ENCODE data around the gene APIP. TPM values are rescaled to one million over a fixed set of nuclear protein-coding genes. Genes with fewer than 3 reads are reported as not detected.

The APIP gene
- total RNA-seq, 1 experiment from 2014 or later, result 31.3 TPM

DNA sequence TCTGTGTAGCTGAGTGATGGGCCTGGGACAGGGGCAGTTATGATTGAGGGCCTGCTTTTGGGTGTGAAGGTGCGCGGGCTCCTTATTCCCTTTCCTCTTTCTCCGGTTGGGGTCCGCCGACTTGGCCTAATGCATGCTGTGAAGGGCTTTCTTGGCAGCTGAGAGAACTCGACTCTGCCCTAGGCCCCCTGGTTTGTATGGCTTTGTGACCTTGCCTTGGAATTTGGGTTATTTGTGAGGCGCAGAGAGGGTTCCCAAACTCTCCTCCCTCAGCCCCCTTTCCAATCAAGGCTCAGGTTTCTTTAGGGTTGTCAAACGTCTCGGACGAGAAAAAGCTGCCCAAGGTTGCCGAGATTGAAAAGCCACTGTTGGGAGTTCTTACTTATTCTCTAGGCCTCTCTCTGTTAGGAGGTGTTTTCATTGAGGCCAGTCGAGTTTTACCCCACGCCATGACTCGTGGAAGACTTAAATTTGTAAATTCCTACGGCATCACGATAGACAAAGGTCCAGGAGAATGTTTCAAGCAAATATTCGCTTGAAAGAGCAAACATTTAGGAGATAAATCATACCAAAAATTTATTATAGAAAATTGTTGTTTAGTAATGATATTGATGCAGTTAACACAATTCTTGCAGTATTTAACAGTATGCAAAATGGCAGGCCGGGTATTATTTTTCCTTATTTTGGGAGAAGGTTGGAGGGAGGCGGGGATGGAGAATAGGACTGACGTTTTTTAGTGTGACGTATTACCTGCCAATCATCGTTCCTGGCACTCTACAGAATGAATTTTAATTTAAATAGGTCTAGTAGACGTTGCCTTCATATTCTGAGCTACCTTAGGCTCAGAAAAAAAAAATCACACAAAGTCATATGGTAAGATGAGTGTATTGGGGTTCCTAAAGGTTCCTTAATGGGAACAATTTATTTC lies 928 bp upstream of the APIP start:
- Histone ChIP-seq H2BK15ac (ENCODE audit: low read depth, low read length) (no peak overlapping the region), H3K79me2 (ENCODE audit: insufficient read depth, low read length) (peaks cover 17% of the 10 kb centered on the region; the same call in 1 of the 2 replicates), H2BK120ac (ENCODE audit: low read depth, low read length, poor library complexity, severe bottlenecking) (no peak overlapping the region), H3K4ac (ENCODE audit: low read depth, low read length) (no peak overlapping the region), H3K4me1 (ENCODE audit: insufficient read depth, low read length) (no peaks in the 10 kb centered on the region; the same call in 1 of the 2 replicates), H2AK5ac (ENCODE audit: insufficient read length, low read length) (no peak overlapping the region), H4K5ac (ENCODE audit: insufficient read length, low read depth, low read length) (no peak overlapping the region), H4K91ac (ENCODE audit: insufficient read length, low read depth, low read length) (no peak overlapping the region), H2AFZ (ENCODE audit: low read length) (no peak overlapping the region), H3T11ph (ENCODE audit: low read length) (no peak overlapping the region), H2BK5ac (ENCODE audit: insufficient read length, low read length) (no peak overlapping the region), H3K18ac (ENCODE audit: insufficient read length, low read depth, low read length) (peak overlapping the region; percentile 81), H3K79me1 (ENCODE audit: insufficient read depth, low read depth, low read length, poor library complexity, severe bottlenecking) (no peaks in the 10 kb centered on the region), H3K9ac (ENCODE audit: extremely low read depth, insufficient read length, low read length) (peak overlapping the region; percentile 90), H3K4me2 (ENCODE audit: insufficient read depth, insufficient read length, low read length) (peak overlapping the region; percentile 70), H3K56ac (ENCODE audit: insufficient read length, low read depth, low read length) (no peak overlapping the region), H3K27ac (ENCODE audit: insufficient read length, low read depth, low read length) (no peak overlapping the region), H3K23ac (ENCODE audit: insufficient read length, low read depth, low read length) (no peak overlapping the region), H4K20me1 (ENCODE audit: control insufficient read depth, insufficient read depth, insufficient read length) (no peaks in the 10 kb centered on the region), H3K9me3 (ENCODE audit: control insufficient read depth, low read depth, low read length) (no peaks in the 10 kb centered on the region), H4K8ac (replicated peaks; ENCODE audit: insufficient read length, low read depth, low read length) (no peak overlapping the region), H3K14ac (ENCODE audit: insufficient read depth, low read length) (peak overlapping the region; percentile 94; the same call in 1 of the 2 replicates), H2BK12ac (ENCODE audit: insufficient read length, low read depth, low read length) (no peak overlapping the region), H3K23me2 (ENCODE audit: insufficient read length, low read depth, low read length, poor library complexity, severe bottlenecking) (no peaks in the 10 kb centered on the region), H3K27me3 (ENCODE audit: insufficient read depth, low read length) (no peaks in the 10 kb centered on the region), H2BK20ac (ENCODE audit: low read depth, low read length, poor library complexity, severe bottlenecking) (no peak overlapping the region)
- peak overlapping the region; percentile 98 to 100 (median 99) for H3K27ac Mint-ChIP-seq
- no peaks in the 10 kb centered on the region for H3K27me3 Mint-ChIP-seq (ENCODE audit: low read depth)
- DNase-seq, result no peak
- TF ChIP-seq, protein P1, sequence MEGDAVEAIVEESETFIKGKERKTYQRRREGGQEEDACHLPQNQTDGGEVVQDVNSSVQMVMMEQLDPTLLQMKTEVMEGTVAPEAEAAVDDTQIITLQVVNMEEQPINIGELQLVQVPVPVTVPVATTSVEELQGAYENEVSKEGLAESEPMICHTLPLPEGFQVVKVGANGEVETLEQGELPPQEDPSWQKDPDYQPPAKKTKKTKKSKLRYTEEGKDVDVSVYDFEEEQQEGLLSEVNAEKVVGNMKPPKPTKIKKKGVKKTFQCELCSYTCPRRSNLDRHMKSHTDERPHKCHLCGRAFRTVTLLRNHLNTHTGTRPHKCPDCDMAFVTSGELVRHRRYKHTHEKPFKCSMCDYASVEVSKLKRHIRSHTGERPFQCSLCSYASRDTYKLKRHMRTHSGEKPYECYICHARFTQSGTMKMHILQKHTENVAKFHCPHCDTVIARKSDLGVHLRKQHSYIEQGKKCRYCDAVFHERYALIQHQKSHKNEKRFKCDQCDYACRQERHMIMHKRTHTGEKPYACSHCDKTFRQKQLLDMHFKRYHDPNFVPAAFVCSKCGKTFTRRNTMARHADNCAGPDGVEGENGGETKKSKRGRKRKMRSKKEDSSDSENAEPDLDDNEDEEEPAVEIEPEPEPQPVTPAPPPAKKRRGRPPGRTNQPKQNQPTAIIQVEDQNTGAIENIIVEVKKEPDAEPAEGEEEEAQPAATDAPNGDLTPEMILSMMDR (conservative IDR thresholded peaks at IDR 0.05), result no peak
- H3K4me1 Mint-ChIP-seq, result peaks cover 20 to 21% of the 10 kb centered on the region in 2 experiments
- peak overlapping the region; percentile 95 to 98 for H3K4me3 Mint-ChIP-seq
- H3K9me3 Mint-ChIP-seq, result peaks cover 0 to 2% of the 10 kb centered on the region in 2 experiments; a peak in 1 of 5 replicates
- H3K36me3 Mint-ChIP-seq (ENCODE audit: insufficient read depth in 1 of 3, low read depth in 3 of 3), result peaks cover 16 to 25% (median 17%) of the 10 kb centered on the region in 3 experiments; a peak in 6 of 7 replicates
- no CpG with 5 or more reads among the region's 23 CpGs for WGBS (ENCODE audit: extremely low coverage, insufficient read length, low lambda C conversion rate)
